HG03575 (cell line): Measurements from ENCODE around the gene CCSER2.
"Not testable (repeated sequence)": the region's sequence is repeated elsewhere in the genome, so short reads cannot be mapped to it uniquely, and the experiment has no call there.

Experiments
- ATAC-seq: cut with Tn5 transposase; IDR thresholded peaks from one replicate; pipeline ENCODE4 v1.9.1; 2021; ENCODE audit not compliant: unreplicated experiment, insufficient number of reproducible peaks, low FRiP score; ENCODE audit errors: extremely low read depth

CCSER2 gene

DNA sequence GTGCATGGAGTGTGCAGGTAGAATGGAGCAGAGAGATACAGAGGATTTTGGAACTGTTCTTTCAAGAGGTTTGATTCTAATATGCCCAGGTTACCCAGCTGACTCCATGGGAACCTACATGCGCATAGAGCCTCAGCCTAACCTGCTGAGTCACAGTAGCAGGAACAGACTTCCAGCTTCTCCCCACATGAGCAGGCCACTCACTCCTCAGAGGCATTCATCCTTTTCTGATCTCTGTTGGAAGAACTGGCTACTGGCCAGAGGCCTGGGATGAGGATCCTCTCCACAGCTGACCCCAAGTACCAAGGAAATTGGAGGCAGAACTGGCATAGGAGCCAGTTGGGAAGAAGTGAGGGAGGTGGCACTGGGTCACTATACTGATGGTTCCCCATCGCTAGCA is 17.9 kb upstream of the CCSER2 start:
- ATAC-seq = no peak

DNA sequence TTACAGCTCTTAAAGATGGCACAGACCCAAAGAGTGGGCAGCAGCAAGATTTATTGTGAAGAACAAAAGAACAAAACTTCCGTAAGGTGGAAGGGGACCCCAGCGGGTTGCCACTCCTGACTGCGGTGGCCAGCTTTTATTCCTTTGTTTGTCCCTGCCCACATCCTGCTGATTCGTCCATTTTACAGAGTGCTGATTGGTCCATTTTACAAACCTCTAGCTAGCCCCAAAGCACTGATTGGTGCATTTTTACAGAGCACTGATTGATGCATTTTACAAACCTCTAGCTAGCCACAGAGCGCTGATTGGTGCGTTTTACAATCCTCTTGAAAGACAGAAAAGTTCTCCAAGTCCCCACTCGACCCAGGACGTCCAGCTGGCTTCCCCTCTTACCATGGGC is 16.8 kb upstream of the CCSER2 start:
- ATAC-seq = no peak

DNA sequence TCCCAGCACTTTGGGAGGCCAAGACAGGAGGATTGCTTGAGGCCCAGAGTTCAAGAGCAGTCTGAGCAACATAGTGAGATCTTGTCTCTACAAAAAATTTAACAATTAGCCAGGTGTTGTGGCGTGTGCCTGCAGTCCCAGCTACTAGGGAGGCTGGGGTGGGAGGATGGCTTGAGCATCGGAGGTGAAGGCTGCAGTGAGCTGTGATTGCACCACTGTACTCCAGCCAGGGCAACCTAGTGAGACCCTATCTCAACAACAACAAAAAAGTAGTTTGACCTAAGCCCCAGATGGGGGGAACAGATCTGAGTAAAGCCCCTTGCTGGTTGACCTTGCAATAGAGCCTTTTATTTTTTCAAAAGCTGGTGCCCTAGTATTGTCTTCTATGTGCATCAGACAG is 15.6 kb upstream of the CCSER2 start:
- ATAC-seq = no peak

DNA sequence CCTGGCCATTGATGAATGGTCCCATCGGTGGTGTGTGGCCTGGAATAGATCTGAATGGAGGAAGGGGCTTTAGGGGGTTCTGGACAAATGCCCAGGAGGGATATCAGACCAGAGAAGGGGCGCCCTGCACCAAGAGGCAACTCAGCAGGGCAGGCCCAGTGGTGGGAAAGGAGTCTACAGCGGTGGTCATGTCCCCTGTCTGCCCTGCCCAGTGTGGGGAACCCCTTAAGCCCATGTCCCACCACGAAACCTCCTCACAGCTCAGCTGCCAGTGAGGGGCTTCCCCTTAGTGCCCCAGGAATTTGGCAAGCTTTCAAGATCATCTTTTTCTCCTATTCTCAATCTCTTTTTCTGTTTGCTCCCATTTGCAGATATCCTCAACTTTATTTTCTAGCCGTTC is 14.1 kb upstream of the CCSER2 start:
- ATAC-seq = no peak

DNA sequence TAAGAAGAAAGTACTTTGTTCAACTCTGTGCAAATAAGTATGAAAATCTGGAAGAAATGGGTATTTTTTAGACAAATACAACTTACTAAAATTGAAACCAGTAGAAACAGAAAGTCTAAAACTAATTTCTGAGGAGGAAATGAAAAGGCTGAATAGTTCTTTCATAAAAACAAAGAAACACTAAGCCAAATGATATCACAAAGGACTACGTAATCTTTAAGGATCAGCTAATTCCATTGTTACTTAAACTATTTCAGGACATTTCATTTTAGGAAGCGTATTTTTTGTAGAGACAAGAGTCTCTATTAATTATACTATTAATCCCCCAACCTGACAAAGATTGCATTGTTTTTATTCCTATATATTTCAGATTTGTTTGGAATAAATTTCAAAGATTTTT is 11.2 kb upstream of the CCSER2 start:
- ATAC-seq = peak; percentile 52

DNA sequence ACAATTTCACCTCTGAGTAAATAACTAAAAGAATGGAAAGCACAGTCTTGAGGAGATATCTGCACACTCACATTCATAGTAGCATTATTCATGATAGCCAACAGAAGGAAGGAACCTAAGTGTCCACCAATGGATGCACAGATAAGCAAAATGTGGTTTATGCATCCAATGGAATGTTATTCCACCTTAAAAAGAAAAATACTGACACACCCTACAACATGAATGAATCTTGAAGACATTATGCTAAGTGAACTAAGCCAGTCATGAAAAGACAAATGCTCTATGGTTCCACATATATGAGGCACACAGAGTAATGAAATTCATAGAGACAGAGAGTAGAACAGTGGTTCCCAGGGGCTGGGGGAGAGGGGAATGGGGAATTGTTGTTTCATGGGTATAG is 6.5 kb upstream of the CCSER2 start:
- ATAC-seq = no peak

DNA sequence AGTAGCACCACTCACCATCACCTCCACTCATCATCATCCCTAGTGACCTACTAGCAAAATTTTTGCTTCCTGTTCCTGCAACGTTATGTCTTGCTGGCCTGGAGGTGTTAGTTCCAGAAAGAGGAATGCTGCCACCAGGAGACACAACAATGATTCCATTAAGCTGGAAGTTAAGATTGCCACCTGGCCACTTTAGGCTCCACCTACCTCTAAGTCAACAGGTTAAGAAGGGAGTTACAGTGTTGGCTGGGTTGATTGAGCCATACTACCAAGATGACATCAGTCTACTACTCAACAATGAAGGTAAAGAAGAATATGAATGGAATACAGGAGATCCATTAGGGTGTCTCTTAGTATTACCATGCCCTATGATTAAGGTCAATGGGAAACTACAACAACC is 4.8 kb upstream of the CCSER2 start:
- not testable (repeated sequence) for ATAC-seq

DNA sequence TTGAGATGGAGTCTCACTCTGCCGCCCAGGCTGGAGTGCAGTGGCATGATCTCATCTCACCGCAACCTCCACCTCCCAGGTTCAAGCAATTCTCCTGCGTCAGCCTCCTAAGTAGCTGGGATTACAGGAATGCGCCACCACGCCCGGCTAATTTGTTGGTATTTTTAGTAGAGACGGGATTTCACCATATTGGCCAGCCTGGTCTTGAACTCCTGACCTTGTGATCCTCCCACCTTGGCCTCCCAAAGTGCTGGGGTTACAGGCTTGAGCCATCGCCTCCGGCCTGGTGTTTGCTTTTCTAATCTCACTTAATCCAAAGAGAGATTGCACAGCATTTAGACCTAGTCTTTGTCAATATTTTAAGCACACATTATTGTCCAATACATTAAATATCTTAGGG is 1.4 kb upstream of the CCSER2 start:
- ATAC-seq = not testable (repeated sequence)

DNA sequence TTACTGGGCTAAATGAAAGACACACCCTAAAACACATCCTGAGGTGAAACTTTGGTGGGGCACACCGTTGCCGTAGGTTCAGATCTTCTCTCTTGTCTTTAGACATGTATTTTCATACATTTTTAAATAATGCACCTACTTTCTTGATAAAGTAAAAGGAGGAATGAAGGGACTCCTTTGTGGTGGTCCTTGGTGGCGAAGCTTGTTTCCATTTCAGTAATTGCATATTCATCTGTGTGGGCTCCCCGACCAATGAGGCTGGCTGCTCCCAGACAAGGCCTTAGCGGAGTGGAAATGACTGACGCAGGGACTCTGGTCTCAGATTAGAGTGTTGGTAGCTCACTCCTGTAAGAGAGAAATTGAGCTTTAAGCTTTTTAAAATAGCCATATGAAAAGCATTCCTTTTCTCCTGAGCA is 815 bp downstream of the CCSER2 start:
- peak; percentile 13 for ATAC-seq

DNA sequence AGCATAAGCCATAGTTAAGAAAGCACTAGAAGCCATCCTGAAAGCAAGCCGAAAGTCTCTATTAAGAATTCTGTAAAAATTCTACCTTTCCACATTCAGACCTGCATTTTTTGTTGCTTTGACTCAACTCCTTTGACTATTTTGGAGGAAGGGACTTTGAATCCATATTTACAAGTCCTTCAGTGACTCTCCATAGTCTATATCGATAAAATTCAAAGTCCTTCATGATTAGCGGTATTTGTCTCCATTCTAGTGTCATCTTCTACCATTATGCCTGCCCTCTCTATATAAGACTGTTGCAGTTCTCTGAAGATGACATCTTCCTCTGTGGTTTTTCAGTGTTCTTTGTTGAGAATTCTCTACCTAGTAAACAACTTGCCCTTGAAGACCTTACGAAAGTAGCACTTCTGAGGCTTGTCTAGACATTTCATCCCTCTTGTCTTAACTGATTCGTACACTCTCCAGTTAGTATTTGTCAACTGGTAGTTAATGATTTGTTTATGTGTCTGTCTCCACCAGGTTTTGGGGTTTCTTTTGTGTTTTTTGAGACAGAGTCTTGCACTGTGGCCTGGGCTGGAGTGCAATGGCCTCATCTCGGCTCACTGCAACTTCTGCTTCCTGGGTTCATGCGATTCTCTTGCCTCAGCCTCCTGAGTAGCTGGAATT is 1.7 kb downstream of the CCSER2 start:
- ATAC-seq = peak; percentile 51

DNA sequence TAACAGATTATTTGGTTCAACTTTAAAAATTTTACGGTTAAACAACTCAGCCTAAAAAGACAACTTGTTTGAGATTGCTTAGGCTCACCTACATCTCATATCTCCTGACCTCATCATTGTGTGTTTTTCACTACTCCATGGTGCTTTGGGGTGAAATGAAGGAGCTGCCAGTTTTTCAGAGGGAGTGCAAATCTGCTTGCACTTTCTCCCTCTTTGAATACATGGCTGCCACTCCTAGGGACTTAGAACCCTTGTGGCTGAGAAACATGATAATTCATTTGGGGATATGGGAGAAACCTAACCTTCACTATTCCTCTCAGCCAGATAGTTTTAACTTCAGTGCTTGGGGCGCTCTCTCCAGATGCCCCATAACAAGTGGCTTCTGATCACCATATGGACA is 2.7 kb downstream of the CCSER2 start:
- ATAC-seq = no peak

DNA sequence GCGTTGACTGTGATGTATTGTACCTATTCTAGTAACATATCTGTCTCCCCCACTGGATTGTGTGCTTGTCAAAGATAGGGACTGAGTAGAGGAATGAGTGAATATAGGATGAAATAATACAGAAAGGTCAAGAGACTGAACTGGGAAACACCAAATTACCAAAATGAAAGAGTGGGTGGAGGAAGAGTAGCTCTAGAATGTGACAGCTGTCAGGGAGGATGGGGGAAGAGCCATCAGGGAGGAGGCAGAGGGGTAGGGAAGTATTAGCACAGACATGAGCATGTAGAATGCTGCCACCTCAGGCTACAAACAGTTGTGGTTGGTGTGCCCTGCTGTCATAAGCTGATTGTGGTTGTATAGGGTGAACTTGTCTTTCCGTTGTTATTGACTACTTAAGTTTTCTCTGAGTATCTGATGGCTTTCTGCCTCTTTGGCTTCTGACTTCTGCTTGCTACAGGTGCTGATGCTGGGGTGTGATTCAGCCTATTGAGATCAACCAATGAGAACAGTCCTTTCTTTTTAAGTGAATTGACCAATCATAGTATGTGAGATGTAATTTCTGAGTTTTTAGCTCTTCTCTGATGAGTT is 5.6 kb downstream of the CCSER2 start:
- ATAC-seq = peak; percentile 38

DNA sequence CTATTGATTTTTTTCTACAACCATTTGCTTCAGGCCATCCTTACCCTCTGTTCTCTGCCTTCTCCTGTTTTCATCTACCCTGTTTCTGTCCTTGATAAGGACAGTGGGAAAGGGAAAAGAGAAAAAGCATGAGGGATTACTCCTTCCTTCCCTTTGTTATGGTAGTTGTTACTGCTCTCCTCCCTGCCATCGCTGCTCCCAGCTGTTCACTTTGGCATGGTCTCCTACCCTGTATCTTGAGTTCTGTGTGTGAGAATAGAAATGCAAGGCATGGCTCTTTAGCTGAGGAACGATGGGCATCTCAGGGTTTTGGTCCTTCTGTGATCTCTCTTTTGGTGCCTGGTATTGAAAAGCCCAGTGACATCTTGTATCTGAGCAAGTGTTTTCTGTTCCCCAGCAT is 6.4 kb downstream of the CCSER2 start:
- no peak for ATAC-seq

DNA sequence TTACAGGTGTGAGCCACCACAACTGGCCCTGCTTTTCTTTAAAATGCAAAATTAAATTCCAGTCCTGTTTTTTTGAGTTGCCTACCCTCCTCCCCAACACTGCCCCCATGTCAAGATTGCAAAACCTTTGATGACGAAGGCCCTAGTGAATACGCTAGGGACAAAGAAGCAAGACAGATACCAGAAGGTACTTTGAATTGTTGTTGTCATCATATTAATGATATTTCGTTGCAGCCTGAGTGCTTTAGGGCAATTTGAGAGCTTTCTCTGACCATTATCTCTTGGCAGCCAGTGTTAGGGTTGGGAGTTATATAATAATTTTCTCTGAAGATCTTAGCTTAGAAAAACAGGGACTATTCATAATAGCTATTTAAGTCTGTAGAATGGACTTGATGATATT is 7.1 kb downstream of the CCSER2 start:
- ATAC-seq = no peak

DNA sequence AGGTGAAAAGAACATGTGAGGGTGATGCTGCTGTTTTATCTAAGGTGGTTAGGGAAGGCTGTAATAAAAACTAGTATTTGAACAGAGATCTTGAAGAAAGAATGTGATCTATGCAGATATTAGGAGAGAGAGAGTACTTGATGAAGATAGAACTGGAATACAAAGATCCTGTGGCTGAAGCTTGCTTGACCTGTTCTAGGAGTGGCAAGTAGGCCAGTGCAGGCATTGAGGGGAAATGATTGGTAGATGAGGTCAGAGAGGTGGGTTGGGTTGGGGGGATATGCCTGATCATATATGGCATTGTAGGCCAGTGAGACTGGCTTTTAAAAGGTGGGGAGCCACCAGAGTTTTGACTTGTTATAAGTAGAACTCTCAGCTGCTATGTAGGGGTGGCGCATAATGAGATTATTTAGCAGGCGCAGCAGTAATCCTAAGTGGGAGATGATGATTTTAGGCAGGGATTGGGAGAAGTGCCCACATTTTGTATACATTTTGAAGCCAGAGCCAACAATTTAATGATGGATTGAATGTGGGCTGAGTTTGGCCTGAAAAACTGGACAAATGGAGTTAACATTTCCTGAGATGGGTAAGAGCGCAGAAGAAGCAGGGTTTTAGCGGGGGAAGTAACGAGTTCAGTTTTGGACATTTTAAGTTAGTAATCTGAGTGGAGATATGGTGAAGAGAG is 8.2 kb downstream of the CCSER2 start:
- no peak for ATAC-seq

DNA sequence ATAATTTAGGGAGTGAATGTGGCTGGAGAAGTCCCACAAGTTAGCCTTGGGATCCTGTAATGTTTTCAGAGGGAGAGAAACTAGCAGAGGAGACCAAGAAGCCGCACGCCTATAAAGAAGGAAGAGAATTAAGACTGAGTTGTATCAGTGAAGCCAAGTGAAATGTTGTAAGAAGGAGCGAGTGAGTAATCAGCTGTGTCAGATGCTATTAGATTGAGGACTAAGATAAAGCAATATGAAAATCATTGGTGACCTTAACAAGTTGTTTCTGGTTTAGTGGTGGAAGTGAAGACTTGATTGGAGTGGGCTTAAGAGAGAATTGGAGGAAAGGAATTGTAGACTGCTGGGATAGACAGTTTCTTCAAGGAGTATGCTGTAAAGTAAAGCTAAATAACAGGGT is 8.8 kb downstream of the CCSER2 start:
- no peak for ATAC-seq

DNA sequence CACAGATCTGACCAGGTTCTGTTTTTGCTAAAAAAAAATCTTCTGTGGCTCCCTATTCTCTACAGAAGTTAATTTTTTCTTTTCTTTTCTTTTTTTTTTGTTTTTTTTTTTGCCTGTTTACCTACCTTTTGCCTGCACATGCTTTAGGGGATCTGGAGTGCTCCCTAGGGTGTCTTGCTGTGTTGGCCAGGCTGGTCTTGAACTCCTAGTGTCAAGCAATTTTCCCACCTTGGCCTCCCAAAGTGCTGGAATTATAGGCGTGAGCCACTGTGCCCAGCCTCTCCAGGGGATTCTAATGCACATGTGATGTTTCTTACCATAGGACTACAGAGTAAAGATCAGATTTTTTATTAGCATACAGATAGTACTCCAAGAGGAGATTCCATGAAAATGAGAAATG is 10.6 kb downstream of the CCSER2 start:
- no peak for ATAC-seq

DNA sequence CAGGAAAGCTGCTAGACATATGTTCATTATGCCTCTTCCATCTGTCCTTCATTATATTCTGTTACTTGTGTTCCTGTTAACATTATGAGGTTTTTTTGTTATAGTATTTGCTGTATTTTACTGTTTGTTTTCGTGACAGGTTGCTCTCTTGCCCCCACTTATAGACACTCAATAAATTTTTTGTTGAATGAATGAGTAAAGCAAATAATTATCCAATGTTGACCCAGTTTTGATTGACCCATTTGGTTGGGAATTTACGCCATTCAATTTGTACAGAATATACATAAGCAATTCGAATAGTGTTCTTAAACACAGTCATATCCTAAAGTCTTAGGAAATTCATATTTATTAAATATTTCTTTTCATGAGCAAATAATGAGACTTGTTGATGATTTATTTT is 11.8 kb downstream of the CCSER2 start:
- no peak for ATAC-seq

DNA sequence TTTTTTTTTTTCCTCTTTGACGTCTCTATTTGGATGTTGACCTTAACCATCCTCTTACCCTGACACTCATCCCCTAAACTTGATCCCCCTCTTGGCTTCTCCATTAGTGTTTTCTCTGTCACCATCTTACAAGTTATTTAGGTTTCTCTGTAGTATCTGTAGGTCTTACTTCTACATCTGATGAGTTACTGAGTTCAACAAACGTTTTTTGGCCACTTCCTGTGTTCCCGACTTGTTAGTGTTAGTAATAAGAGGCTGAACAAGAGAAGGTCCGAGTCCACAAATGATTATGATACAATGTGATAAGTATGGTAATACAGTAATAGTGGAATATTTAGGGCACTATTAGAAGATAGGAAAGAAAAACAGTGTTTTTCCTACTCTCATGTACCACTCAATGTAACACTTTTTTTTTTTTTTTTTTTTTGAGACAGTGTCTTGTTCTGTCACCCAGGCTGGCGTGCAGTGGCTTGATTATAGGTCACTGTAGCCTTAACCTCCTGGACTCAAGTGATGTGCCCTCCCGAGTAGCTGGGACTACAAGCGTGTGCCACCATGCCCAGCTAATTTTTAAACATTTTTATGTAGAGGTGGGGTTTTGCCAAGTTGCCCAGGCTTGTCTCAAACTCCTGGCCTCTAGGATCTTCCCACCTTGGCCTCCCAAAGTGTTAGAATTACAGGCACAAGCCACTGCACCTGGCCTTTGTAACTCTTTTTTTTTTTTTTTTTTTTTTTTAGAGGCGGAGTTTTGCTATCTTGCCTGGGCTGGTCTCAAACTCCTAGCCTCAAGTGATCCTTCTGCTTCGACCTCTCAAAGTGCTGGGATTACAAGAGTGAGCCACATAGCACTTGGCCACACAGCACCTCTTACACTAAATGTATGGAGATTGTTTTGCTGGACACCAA is 12.5 kb downstream of the CCSER2 start:
- ATAC-seq = no peak

DNA sequence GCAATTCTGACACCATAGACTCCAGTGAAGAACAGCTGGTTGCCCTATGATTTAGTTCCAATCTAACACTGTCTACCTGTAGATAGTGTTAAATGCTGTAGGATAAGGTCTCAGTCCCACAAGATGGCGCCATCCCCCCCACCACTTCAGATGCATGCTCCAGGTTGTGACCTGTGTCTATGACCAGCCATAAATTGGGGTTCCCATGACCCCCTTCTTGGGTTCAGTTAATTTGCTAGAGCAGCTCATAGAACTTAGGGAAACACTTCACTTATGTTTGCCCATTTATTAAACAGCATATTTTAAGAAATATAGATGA is 13.1 kb downstream of the CCSER2 start:
- no peak for ATAC-seq
